ENCODE measurements around the gene ENGASE.

- TF ChIP-seq REST (IDR thresholded peaks at IDR 0.05; ENCODE audit: insufficient read depth in 1 of 2, low read depth in 2 of 2, low read length in 2 of 2) (no peak), POLR2AphosphoS5 (IDR thresholded peaks at IDR 0.05; ENCODE audit: low read depth, low read length) (no peak)
Observed at GRCh38 chr17:79120259-79120658, 45.6 kb downstream of the ENGASE start.
